Esophagus squamous epithelium (tissue), 5 donors: Measurements from ENCODE around the gene JAM3. TPM values are rescaled to one million over a fixed set of nuclear protein-coding genes. Genes with fewer than 3 reads are reported as not detected.

ENCODE experiments used
- DNase-seq: peaks from one replicate; lab custom pipeline; 2025; lab: John Stamatoyannopoulos, UW
- H3K27ac ChIP-seq, 4 donors: fragments of 200-600 bp; sonication (generic); one replicate each; pipeline ENCODE4 v1.5.1; 2016 to 2019; ENCODE audit warnings: mild to moderate bottlenecking in 1 of 4
- H3K27me3 ChIP-seq, 4 donors: fragments of 200-600 bp; sonication (generic); 1 replicate in 3 of 4; 2 replicates in 1 of 4; pipeline versions ENCODE4 v1.5.1 to v1.6.0; 2017 to 2021; ENCODE audit warnings: antibody characterized with exemption in 1 of 4
- H3K36me3 ChIP-seq, 3 donors: fragments of 200-600 bp; sonication (generic); one replicate each; pipeline ENCODE4 v1.5.1; 2016 to 2019
- H3K4me1 ChIP-seq, 3 donors: fragments of 200-600 bp; sonication (generic); one replicate each; pipeline ENCODE4 v1.5.1; 2017 to 2019
- H3K4me3 ChIP-seq, 4 donors: fragments of 200-600 bp; sonication (generic); 1 replicate in 3 of 4; 2 replicates in 1 of 4; pipeline ENCODE4 v1.5.1; 2016 to 2019; ENCODE audit warnings: mild to moderate bottlenecking in 2 of 4, moderate library complexity in 1 of 4
- H3K9me3 ChIP-seq, 3 donors: fragments of 200-600 bp; sonication (generic); one replicate each; pipeline ENCODE4 v1.5.1; 2016 to 2019
- POLR2A ChIP-seq, 4 donors: fragments of 450-650 bp; IDR thresholded peaks; one replicate each; pipeline ENCODE4 v1.6.1; 2017; ENCODE audit warnings: antibody characterized with exemption in 4 of 4, mild to moderate bottlenecking in 4 of 4, moderate library complexity in 3 of 4
- WGBS, 2 donors: methylation state at CpG; one replicate each; pipeline ENCODE4 v1.1.5; 2018; 5-methylcytosine and 5-hydroxymethylcytosine counted together
- intact Hi-C: fragments of 100-400 bp; cut with DNase I; formaldehyde crosslinking; loops from one replicate; pipeline ENCODE4 v1.15.0; 2022
- total RNA-seq, 4 donors: library from RNA; depleted of rRNA; stranded (reverse); fragments of >200 nt; gene quantifications; one replicate each; pipeline ENCODE4 v1.1.0, GENCODE V29; 2016
- TF ChIP-seq, protein P1 (sequence below), 6 experiments: fragments of 450-650 bp in 4 of 6; fragments of 200-600 bp in 2 of 6; sonication (generic) in 2 of 6; IDR thresholded peaks; one replicate each; pipeline ENCODE4 v1.5.1; 2016 to 2019; ENCODE audit warnings: antibody characterized with exemption in 6 of 6, mild to moderate bottlenecking in 4 of 6, moderate library complexity in 4 of 6
- donor health status: DM: yes; HTN: yes; CAD: no.

The JAM3 gene
- total RNA-seq, 4 donors from 2014 or later: 1.6 to 21.4 (median 7.9) TPM

DNA sequence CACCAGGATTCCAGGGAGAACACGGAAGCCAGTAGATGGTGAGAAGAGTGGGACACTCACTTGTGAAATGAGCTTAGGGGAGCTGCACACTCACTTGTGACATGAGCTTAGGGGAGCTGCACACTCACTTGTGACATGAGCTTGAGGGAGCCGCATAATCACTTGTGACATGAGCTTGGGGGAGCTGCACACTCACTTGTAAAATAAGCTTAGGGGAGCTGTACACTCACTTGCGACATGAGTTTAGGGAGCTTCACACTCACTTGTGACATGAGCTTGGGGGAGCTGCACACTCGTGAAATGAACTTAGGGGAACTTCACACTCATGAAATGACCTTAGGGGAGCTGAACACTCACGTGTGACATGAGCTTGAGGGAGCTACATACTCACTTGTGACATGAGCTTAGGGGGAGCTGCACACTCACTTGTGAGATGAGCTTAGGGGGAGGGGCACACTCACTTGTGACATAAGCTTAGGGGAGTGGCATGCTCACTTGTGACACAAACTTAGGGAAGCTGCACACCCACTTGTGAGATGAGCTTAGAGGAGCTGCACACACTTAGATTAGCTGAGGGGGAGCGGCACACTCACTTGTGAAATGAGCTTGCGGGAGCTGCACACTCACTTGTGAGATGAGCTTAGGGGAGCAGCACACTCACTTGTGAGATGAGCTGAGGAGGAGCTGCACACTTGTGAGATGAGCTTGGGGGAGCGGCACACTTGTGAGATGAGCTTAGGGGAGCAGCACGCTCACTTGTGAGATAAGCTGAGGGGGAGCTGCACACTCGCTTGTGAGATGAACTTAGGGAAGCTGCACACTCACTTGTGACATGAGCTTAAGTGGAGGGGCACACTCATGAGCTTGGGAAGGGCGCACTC, 95.9 kb downstream of the JAM3 start:
- H3K27me3 ChIP-seq: no peaks in the 10 kb centered on the region
- WGBS, 2 donors: 90 to 95% methylated on average over 6 to 10 of the region's 11 CpGs
- intact Hi-C loops: no loop called here
- H3K27ac ChIP-seq: no peak overlapping the region
- no peak overlapping the region for H3K4me3 ChIP-seq
- no peaks in the 10 kb centered on the region for H3K9me3 ChIP-seq
- H3K36me3 ChIP-seq: peaks cover 7 to 87% (median 17%) of the 10 kb centered on the region in 3 donors
- DNase-seq: no peak
- TF ChIP-seq, protein P1, sequence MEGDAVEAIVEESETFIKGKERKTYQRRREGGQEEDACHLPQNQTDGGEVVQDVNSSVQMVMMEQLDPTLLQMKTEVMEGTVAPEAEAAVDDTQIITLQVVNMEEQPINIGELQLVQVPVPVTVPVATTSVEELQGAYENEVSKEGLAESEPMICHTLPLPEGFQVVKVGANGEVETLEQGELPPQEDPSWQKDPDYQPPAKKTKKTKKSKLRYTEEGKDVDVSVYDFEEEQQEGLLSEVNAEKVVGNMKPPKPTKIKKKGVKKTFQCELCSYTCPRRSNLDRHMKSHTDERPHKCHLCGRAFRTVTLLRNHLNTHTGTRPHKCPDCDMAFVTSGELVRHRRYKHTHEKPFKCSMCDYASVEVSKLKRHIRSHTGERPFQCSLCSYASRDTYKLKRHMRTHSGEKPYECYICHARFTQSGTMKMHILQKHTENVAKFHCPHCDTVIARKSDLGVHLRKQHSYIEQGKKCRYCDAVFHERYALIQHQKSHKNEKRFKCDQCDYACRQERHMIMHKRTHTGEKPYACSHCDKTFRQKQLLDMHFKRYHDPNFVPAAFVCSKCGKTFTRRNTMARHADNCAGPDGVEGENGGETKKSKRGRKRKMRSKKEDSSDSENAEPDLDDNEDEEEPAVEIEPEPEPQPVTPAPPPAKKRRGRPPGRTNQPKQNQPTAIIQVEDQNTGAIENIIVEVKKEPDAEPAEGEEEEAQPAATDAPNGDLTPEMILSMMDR (IDR thresholded peaks at IDR 0.05): no peak
- TF ChIP-seq POLR2A (IDR thresholded peaks at IDR 0.05): no peak
- H3K4me1 ChIP-seq: no peaks in the 10 kb centered on the region

DNA sequence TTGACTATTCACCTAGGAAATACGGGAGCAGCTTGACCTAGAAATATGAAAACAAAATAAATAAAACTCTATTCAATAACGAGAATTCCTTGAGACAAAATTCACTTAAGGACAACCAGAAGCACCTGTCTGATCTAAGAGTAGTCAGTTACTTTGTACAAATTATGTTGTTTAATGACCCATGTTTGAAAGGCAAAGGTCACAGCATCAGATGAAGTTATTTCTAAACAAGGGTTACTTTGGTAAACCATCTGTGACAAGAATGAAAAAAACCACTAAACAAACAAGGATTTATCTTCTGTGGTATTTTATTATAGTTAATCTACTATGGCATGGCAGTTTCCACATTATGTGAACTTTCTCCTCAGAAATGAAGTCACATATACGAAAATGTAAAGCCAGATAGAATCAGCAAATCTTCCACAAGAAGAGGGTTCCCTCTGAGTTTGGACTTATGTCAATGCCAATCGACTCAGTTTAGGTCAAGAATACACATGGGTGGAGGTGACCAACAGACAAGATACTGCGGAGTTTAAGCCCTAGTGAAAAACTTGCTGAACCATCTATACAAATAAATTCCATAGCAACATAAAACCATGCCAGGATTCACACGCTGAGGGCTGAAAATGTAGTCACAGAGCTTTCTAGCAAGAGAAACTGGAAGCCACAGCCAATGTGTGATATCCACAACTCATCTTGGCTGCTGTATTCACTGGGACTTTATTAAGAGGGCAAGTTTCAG, 101.5 kb downstream of the JAM3 start:
- no peaks in the 10 kb centered on the region for H3K4me1 ChIP-seq
- WGBS, 2 donors: 87% methylated on average over 6 of the region's 6 CpGs
- no peak for DNase-seq
- no peaks in the 10 kb centered on the region for H3K9me3 ChIP-seq
- no peak overlapping the region for H3K27ac ChIP-seq
- intact Hi-C loops: no loop called here
- H3K4me3 ChIP-seq: no peak overlapping the region
- TF ChIP-seq, protein P1 (IDR thresholded peaks at IDR 0.05): no peak
- TF ChIP-seq POLR2A (IDR thresholded peaks at IDR 0.05): no peak
- H3K27me3 ChIP-seq: no peaks in the 10 kb centered on the region
- peaks cover 0 to 81% (median 9%) of the 10 kb centered on the region in 3 donors for H3K36me3 ChIP-seq

DNA sequence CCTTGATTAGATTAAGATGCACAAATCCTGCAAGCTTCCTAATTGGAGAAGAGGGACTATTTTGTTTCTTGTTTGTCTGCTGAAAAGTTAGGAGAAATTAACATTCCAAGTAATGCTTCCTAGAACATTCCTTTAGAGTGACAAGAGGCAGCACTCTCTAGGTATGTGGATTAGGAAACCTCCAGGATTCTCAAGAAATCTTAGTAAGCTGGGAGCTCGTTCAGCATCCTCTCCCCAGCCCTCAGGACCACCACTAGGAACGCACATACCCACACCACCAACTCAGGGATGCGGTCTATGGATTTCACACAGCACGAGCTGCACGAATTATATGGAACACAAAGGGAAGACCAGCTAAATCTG, 102.0 kb downstream of the JAM3 start:
- H3K4me3 ChIP-seq: no peak overlapping the region
- no peak for TF ChIP-seq POLR2A (IDR thresholded peaks at IDR 0.05)
- TF ChIP-seq, protein P1 (IDR thresholded peaks at IDR 0.05): no peak
- no peak overlapping the region for H3K27ac ChIP-seq
- no peak for DNase-seq
- peaks cover 0 to 82% (median 9%) of the 10 kb centered on the region in 3 donors for H3K36me3 ChIP-seq
- intact Hi-C loops: no loop called here
- no peaks in the 10 kb centered on the region for H3K27me3 ChIP-seq
- H3K9me3 ChIP-seq: no peaks in the 10 kb centered on the region
- WGBS, 2 donors: 95 to 96% methylated on average over 4 to 5 of the region's 5 CpGs
- no peaks in the 10 kb centered on the region for H3K4me1 ChIP-seq

DNA sequence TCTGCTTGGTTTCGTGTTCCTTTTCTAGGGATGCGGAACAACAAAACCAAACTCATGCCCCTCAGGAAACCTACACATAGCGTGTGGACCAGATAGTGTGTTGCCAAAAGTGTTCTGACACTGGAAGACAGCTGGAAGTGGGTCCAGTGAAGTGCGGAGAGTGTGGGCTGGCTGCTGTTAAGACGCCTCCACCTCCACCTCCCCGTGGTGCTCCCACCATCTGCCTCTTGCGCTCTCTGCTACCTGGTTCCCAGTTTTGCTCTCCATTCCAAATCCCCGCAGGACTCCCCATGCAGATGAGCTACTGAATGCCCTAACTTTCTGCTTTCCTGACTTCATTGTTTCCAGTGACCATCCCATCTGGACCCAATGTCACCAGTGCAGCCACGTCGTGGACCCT, 103.1 kb downstream of the JAM3 start:
- 97% methylated on average over 10 of the region's 10 CpGs for WGBS, 2 donors
- TF ChIP-seq, protein P1 (IDR thresholded peaks at IDR 0.05): no peak
- TF ChIP-seq POLR2A (IDR thresholded peaks at IDR 0.05): no peak
- DNase-seq: no peak
- Histone ChIP-seq H3K9me3 (no peaks in the 10 kb centered on the region), H3K4me3 (no peak overlapping the region), H3K27ac (no peak overlapping the region), H3K27me3 (no peaks in the 10 kb centered on the region), H3K4me1 (no peaks in the 10 kb centered on the region), H3K36me3 (peaks cover 0 to 87% (median 15%) of the 10 kb centered on the region in 3 donors)
- intact Hi-C loops: no loop called here

DNA sequence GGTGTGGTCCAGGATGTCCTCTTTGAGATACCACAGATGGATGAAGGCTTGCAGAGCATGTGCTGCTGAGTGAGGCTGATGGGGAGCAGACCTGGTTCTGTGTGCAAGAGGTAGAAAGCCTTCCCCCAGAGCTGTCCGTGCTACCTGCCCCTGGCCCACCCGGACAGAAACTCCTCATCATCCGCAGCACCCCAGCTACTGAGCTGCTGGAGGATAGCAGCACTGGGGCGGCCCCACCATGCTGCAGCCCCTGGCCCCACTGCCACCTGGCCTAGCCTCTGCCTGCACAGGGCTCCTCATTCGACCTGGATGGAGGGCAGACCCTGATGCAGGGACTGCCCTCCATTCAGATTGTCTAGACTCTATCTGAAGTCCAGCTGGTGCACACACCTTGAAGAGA, 104.4 kb downstream of the JAM3 start:
- intact Hi-C loops: no loop called here
- Histone ChIP-seq H3K27ac (no peak overlapping the region), H3K9me3 (no peaks in the 10 kb centered on the region), H3K27me3 (no peaks in the 10 kb centered on the region), H3K4me1 (no peaks in the 10 kb centered on the region), H3K36me3 (peaks cover 0 to 85% (median 15%) of the 10 kb centered on the region in 3 donors), H3K4me3 (no peak overlapping the region)
- TF ChIP-seq POLR2A (IDR thresholded peaks at IDR 0.05): no peak
- TF ChIP-seq, protein P1 (IDR thresholded peaks at IDR 0.05): no peak
- no peak for DNase-seq
- WGBS, 2 donors: 100% methylated on average over 1 of the region's 5 CpGs; no CpG with 5 or more reads in 1 of the 2 donors
